ENCODE results near the gene GPR137.

GPR137 gene

GRCh38 chr11:64287676-64288352 is 2.2 kb downstream of the GPR137 start:
- DNase-seq (ENCODE audit: low spot score): no peak

- DNase-seq (ENCODE audit: low spot score): no peak
Measured at GRCh38 chr11:64288353-64288750, 2.7 kb downstream of the GPR137 start.

- no peak for DNase-seq (ENCODE audit: low spot score)
Measured at GRCh38 chr11:64289002-64289564, 3.4 kb downstream of the GPR137 start.

GRCh38 chr11:64290352-64291261 is 5.0 kb downstream of the GPR137 start:
- no peak for DNase-seq (ENCODE audit: low spot score)

DNA sequence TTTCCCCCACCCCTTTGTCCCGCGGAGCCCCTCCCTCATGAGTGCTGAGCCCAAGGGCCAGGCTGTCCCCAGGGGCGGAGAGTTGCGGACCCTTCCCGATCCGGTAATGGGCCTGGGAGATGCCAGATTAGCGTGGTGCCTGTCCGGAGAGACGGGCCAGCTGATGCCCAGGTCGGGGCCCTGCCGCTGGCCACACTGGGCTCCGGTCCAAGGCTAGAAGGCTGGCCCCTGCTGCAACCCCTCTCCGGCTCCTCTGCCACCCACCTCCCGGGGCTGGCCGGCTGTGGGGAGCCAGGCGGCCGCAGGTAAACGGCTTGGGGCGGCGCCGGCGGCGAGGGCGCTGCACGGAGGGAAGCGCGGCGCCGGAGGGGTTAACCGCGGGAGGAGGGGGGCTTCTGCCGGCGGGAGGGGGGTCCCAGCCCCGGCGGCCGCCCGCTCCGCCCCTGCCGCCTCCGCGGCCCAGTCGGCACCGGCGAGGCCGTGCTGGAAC is 5.7 kb downstream of the GPR137 start, which contains the start of gene KCNK4:
Gene KCNK4 (plus strand): TSS at position 41 of the 490 bp plus-strand sequence. CDS start 1,717 bp downstream, outside the sequence.
- no peak for DNase-seq (ENCODE audit: low spot score)

- DNase-seq (ENCODE audit: low spot score): no peak
Measured at GRCh38 chr11:64291752-64292459, 6.3 kb downstream of the GPR137 start.

GRCh38 chr11:64292460-64293254 is 7.0 kb downstream of the GPR137 start:
- DNase-seq (ENCODE audit: low spot score): no peak

DNA sequence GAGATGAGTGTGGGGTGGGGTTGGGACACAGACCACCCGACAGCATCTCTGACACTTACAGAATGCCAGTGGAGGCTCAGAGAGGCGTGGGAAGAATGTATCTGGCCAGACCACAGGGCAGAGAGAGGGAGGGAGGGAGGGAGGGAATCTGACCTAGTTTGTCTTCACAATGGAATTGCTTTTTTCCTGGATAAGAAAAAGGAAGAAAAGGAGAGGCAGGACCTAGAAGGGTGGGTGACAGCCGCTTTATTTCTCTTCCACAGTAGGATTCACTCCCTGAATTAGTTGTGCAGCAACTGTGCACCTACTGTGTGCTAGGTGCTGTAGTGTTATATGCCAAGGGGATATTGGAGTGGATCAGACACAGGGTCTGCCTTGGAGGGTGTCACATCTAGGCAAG is 9.1 kb downstream of the GPR137 start:
- no peak for DNase-seq (ENCODE audit: low spot score)

DNA sequence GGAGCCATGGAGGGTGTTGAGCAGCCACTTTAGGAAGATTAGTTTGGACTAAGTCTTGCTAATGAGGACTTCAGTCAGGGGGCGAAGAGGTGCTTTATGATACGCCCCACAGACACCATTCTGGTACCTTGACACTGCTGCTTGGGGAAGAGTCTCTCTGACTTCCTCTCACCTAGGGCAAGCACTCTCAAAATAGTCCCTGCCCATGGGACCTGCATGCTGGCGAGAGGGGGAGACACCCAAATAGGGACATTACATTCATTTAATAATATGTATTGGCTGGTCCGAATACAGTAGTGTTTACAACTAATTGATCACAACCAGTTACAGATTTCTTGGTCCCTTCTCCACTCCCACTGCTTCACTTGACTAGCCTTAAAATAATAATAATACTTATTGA is 10.1 kb downstream of the GPR137 start:
- no peak for DNase-seq (ENCODE audit: low spot score)

GRCh38 chr11:64296236-64296635 is 10.6 kb downstream of the GPR137 start:
- no peak for DNase-seq (ENCODE audit: low spot score)

DNA sequence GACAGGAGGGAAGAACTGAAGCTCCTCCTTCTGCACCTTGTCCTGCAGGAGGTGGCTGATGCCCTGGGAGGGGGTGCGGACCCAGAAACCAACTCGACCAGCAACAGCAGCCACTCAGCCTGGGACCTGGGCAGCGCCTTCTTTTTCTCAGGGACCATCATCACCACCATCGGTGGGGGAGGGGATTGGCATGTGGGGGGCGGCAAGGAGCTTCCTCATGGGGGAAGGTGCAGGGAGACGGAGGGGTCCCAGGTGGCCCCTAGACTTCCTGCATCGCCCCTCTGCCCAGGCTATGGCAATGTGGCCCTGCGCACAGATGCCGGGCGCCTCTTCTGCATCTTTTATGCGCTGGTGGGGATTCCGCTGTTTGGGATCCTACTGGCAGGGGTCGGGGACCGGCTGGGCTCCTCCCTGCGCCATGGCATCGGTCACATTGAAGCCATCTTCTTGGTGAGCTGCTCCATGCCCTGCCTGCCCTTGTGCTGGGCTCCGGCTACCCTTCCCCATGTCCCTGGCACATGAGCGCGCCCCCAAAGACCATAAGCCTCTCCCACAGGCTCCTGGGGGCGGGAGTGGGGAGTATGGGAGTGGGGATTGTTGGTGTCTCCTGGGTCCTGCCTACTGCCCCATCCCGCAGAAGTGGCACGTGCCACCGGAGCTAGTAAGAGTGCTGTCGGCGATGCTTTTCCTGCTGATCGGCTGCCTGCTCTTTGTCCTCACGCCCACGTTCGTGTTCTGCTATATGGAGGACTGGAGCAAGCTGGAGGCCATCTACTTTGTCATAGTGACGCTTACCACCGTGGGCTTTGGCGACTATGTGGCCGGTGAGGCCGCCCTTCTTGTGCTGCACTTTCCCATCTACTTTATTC is 11.4 kb downstream of the GPR137 start:
- DNase-seq (ENCODE audit: low spot score): no peak

DNA sequence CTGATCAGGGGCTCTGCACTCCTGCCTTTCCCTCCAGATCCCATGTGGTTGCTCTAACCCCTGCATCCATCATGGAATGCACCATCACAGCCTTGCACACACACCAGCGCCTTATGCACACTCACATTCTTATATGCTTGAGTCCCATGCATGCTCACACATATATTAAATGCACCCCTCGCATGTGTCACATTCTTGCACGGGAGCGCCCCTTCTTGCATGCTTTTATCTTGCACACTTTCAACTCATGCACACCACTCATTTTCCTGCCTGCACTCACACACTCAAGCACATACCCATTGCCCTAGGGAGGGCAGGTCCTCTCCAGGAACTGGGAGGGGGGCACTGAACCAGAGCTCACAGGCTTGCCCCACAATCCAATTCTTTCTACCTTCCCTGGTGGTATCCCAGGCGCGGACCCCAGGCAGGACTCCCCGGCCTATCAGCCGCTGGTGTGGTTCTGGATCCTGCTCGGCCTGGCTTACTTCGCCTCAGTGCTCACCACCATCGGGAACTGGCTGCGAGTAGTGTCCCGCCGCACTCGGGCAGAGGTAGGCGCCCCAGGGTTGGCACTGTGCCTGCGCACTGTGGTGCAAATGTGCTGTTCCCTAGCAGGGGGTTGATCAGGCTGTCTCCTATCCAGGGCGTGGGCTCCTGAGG is 12.2 kb downstream of the GPR137 start:
- no peak for DNase-seq (ENCODE audit: low spot score)

- no peak for DNase-seq (ENCODE audit: low spot score)
Measured at GRCh38 chr11:64298966-64299846, 13.6 kb downstream of the GPR137 start.

DNA sequence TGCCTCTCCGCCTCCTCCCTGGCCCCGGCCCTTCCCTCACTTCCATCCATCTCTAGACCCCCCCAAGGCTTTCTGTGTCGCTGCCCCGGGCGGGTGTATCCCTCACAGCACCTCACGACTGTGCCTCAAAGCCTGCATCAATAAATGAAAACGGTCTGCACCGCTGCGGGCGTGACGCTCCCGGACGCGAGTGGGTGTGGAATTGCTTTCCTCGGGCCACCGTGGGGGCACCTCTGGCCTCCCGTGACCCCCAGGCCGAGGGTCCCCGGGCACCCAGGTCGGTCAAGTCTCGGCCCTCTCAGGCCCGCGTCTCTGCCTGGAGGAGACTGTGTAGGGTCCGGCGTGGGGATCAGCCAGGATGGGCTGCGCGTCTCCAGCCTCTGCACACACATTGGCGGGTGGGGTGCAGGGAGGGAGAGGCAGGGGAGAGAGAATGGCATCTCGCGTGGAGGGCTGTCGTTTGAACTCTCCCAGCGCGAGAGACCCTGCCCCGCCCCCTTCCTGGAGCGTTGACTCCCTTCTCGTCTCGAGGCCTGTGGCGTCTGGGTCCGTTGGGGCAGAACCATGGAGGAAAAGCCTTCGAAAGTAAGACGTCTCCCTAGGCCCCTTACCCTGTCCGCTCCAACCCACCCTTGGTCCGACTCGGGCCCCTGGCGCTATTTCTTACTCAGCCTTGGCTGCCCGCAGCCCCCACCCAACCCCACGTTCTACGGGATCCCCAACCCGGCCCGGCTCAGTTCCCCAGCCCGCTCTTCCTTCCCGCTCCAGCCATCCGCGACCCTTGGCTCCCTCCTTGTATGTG is 14.4 kb downstream of the GPR137 start, which contains the start of gene CATSPERZ:
Gene CATSPERZ (plus strand): TSS at position 512 of the 802 bp plus-strand sequence. CDS start 53 bp downstream, at position 565.
- no peak for DNase-seq (ENCODE audit: low spot score)

GRCh38 chr11:64303109-64304031 is 17.7 kb downstream of the GPR137 start:
- DNase-seq (ENCODE audit: low spot score): no peak

DNA sequence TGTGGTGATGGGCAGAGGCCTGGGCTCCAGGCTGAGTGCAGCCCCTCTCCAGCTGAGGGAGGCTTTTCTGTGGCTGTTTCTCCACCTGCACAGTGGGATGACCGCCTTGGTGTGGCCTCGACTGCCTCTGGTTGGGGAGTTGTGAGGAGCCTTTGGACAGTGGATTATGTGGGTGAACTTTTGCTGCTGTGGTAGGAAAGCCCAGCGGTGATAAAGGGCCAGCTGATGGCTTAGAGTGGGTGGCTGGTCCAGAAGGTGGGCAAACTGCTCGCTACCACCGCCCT is 18.3 kb downstream of the GPR137 start:
- DNase-seq (ENCODE audit: low spot score): no peak
